NCI-H748 treated with DMSO at 0.1 percent for 48 hours (cell line): ENCODE results near the gene KCNG1.
"Not testable (repeated sequence)": the region's sequence is repeated elsewhere in the genome, so short reads cannot be mapped to it uniquely, and the experiment has no call there.

Source experiments
- DNase-seq: peaks from one replicate; lab custom pipeline; 2025; lab: John Stamatoyannopoulos, UW

The KCNG1 gene

DNA sequence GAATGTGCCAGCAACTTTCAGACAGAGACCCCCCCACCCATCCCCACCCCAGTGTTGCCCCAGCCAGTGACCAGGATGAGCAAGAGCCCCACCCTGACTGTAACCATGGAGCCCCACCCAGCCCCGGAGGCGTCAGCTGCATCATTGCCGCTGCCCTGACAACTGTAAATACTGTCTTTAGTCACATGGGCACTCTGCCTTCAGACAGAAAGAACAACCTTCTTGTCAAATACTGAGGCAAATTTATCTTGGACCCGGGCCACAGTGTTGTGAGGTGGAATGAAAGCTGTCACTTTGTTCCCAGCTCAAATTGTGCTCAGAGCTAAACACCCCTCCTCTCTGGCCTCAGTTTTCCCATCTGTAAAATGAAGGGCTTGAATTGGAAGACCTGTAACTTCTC lies 40.5 kb downstream of the KCNG1 start:
- peak; percentile 11 for DNase-seq

DNA sequence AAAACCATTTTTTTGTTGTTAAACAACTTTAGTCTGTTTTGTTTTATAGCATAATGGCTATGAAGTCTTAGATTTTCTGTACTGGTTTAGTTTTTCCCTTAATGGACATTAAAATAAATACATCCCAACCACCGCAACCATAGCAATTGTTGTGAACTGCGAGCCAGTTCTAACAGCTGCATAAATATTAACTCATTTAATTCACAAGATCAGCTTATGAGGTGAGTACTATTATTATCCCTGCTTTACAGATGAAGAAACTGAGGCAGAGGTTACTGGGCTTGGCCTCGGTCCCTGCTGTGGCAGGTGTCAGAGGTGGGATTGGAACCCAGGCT lies 41.2 kb downstream of the KCNG1 start:
- DNase-seq: no peak

DNA sequence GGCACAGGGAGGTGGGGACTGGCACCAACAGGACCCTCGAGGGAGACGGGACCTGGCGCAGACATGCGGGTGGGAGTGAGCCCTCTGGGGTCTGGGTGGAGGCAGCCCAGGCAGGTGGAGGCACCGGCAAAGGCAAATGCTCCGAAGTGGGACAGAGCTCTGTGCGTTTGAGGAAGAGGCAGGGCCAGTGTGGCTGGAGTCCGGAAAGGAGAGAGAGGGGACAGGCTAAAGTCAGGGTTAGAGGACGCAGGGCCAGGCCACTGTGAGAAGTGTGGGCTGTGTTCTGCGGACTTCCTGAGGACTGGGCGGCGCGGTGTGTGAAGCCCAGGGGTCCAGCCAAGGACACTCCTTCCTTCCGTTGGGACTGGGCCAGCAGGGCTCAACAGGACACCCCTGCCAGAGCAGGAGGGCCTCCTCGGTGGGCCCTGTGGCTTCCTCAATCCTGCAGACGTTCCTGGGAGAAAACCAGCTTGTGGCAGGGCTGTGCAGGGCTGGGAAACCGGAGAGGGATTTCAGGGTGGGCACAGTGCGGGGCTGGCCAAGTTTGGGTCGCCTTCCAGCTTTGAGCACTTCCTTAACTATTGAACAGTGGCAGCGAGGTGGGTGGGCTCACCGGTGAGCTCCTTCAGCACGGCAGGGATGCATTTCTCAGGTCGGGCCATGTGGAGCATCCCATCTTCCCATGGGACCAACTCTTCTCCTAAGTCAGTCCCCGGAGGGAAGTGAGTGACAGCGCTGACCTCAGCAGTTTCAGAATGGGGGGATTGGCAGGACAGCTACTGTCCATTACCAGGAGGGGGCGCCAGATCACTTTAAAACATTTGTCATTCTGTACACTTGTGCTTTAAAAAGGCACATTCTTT lies 41.8 kb downstream of the KCNG1 start:
- DNase-seq: peak; percentile 11

DNA sequence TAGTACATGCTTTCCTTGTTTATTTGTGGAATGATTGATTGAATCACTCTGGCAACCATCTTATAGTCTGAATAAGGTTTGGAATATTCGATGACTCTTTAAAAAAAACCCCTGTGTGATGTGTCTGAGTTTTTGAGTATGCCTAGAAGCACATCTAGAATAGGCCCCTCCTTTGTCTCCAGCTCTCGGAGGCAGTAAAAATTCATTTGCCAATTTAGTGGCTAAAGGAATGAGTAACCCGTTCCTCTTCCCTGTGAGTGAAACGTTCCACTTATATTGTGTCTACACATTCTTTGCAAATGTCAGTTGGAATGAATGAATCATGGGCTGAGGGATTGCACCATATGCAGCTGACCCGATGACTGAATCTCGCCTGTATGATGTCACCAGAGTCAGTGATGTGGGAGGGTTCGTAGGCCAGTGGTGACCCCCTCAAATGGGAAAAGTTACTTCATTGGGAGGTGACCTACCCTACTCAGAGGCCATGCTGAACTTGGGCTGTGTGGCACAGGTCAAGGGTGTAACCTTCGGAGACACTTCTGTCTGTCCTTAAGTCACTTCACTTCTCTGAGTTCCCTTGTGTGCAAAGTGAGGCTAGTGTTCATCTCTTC lies 42.7 kb downstream of the KCNG1 start:
- DNase-seq: no peak

DNA sequence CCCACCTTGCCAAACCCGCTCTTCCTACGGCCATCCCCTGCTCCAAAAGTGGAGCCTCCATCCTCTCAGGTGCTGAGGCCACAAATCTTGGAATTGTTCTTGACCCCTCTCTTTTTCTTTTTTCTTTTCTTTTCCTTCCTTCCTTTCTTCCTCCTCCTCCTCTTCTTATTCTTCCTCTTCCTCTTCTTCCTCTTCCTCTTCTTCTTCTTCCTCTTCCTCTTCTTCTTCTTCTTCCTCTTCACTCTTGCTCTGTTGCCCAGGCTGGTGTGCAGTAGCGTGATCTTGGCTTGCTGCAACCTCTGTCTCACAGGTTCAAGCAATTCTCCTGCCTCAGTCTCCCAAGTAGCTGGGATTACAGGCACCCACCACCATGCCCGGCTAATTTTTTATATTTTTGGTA lies 44.4 kb downstream of the KCNG1 start:
- not testable (repeated sequence) for DNase-seq

DNA sequence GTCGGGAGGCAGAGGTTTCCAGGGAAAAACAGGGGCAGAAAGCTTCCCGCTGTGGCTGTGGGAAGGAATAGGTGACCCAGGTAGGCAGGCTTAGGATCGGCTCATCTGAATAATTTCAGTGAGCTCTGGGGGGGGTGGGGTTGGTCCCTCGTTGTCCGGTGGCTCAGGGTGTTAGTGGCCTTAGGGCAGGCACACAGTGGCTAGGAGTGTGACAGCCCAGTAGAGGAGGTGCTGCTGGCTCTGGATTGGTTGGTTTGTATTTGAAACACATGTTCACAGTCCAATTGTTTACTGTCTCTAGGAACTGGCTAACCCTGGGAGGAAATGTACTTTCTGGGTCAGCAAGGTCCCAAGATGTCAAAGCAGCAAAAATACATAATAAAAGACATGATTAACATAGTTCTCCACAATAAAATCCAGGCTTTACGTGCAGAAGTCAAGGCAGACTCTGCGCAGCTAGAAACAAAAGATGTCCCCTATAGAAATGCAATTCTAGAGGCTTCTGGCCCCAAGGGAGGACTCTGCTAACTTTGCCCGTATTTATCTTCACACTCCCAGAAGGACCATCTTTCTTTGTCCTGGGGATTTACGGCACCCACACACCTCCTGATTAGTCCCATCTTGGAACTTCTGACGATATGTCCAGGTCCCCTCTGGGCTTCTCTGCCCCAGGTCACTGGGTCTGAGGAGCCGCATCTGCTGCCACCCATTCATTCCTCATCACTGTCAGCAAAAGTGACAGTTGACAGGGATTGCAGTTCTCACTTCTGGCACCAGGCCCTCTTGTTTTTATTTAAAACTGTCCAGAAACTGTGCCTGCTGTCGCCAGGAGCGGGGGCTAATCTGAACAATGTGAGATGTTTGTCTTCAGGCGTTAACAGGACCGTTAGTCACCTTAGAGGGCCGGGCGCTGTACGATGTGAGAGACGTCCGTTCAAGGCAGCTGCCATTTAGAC lies 45.6 kb downstream of the KCNG1 start:
- DNase-seq: no peak

DNA sequence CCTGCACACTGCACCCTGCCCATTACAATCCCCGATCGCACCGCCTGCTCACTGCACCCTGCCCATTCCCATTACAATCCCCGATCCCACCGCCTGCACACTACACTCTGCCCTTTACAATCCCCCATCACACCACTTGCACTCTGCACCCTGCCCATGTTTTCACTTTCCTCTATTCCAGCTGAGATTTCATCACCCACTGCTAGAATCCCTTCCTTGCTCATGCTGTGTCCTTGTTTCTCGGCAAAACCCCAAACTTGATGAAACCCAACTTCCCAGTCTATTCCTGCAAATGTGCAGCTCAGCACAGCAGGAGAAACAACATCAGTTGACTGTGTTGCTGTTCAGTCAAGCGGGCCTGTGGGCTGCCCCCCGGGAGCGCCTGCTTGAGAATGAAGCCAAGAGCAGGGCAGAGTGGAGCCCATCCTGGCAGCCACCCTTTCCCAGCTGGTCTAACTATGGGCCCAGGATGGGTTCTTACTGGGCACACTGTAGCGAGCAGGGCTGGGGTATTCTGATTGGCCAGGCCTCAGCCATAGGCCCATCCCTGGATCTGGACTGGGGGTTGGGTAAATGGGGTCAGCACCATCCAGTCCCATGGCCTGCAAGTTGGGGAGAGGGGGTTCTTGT lies 47.1 kb downstream of the KCNG1 start:
- no peak for DNase-seq

DNA sequence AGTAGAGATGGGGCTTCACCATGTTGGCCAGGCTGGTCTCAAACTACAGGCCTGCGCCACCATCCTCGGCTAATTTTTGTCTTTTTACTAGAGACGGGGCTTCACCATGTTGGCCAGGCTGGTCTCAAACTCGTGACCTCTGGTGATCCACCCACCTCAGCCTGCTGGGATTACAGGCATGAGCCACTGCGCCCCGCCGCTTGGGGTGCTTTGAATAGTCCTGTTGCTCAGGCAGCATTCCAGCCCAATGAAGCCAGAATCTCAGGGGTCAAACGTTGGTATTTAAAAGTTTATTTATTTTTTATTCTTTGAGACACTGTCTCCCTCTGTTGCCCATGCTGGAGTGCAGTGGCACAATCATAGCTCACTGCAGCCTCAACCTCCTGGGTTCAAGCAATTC lies 53.0 kb downstream of the KCNG1 start:
- DNase-seq: no peak

DNA sequence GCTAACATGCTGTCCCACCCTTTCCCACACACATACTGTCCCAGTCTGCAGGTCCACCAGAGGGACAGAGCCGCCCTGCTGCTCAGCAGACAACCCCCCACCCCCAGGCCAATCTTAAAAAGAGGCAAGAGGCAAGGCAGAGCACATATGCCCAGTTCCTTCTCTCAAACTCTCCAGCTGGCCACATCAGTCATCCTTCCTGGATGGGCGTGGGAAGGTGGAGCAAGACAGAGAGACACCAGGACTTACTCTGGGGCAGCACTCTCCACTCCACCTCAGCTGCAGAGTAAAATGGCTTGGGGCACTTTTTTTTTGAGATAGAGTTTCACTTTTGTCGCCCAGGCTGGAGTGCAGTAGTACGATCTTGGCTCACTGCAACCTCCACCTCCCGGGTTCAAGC lies 53.5 kb downstream of the KCNG1 start:
- DNase-seq: no peak

DNA sequence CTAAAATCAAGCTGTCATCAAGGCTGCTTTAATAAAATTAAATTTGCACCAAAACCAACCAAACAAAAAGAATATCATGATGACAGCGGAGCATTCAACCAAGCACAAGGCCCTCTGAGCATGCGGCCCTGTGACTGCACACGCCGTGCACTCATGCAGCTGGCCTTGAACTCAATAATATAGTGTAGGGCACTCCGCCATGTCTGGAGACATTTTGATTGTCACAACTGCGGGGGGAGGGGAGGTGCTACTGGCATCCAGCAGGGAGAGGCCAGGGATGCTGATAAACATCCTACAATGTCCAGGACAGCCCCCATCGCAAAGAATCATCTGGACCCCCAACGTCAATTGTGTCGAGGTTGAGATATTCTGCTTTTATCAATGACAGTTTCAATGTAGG lies 54.6 kb downstream of the KCNG1 start:
- no peak for DNase-seq

DNA sequence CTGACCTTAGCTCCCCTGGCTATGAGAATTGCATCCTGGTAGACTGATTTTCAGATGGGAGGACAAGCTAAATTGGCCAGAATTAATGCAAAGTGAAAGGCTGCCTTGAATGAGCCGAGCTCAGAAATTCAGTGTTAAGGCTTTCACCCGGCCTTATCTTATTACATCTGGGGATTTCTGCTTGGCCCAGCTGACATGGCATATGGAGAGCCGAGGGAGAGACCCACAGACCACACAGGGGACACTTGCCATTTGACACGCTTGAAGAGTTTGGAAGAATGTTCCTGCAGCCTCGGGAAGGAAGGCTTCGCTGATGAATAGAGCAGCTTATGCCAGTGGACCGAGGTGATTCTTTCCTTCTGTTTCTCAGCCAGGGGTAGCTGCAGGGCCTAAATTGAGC lies 55.3 kb downstream of the KCNG1 start:
- no peak for DNase-seq

DNA sequence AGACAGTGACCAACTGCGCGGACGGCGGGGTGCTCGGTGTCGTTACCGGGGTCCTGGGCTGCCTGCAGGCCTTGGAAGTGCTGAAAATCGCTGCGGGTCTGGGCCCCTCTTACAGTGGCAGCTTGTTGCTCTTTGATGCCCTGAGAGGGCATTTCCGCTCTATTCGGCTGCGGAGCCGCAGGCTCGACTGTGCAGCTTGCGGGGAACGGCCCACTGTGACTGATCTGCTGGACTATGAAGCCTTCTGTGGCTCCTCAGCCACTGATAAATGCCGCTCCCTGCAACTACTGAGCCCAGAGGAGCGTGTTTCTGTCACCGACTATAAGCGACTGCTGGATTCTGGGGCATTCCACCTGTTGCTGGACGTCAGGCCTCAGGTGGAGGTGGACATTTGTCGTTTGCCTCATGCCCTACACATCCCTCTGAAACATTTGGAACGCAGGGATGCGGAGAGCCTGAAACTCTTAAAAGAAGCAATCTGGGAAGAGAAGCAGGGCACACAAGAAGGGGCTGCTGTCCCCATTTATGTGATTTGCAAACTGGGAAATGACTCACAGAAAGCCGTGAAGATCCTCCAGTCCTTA lies 63.3 kb downstream of the KCNG1 start:
- no peak for DNase-seq

DNA sequence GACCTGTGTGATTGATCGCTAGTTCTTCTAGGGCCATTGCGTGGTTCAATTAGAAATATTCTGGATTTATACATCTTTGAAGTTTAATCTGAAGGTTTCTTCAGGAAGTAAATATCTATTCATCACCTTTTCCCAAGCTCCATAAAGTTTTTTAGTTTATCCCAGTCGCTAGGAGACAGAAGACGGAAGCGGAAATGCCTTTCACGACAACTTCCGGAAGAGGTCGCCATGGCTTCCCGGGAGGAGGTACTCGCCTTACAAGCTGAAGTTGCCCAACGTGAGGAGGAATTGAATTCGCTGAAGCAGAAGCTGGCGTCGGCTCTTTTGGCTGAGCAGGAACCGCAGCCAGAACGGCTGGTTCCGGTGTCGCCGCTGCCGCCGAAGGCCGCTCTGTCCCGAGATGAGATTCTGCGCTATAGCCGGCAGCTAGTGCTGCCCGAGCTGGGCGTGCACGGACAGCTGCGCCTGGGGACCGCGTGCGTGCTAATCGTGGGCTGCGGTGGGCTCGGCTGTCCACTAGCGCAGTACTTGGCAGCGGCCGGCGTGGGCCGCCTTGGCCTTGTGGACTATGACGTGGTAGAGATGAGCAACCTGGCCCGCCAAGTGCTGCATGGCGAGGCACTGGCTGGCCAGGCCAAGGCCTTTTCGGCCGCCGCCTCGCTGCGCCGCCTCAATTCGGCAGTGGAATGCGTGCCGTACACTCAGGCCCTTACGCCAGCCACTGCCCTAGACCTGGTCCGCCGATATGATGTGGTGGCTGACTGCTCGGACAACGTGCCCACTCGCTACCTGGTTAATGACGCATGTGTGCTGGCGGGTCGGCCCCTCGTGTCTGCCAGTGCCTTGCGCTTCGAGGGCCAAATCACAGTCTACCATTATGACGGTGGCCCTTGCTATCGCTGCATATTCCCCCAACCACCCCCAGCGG lies 64.0 kb downstream of the KCNG1 start, which contains the start of gene MOCS3:
Gene MOCS3 (plus strand): TSS at position 204 of the 928 bp plus-strand sequence. CDS start 25 bp downstream, at position 229.
- peak; percentile 72 for DNase-seq

DNA sequence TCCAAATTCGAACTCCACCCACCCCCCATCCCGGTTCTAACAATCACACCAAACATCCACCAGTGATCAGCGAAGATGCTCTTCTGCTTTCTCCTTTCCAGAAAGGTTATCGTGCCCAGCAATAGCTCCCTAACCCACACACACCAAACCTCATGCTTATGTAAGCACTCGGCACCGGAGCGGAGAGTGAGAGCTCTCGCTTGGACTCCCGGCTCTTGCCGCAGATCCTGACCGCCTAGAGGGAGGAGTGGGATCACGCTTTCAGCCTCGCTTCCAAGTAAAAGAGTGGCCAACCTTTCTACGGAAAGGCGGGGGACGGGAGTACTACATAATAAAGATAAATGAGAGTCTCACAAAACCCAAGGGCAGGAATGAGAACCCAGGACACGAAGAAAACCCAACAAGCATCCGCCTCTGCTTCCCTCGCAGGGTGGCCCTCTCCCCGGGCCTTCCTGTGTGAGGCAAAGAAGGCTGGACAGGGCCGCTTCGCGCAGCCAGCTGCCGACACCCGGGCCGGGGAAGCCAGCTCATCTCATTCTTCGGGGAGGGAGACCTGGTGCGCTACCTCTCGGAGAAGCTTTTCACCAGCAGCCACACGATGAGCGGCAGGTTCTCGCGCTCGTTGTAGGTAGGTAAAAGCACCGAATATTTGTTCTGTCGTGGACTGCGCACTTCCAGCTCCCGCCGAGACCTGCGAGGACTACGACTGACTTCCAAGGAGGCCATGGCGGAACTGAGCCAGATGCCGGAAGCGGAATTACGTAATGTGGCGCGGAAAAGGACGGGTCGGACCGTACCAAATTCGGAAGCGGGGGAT lies 64.9 kb downstream of the KCNG1 start, which contains the start of gene DPM1:
Gene DPM1 (minus strand): TSS at position 735 of the 817 bp plus-strand sequence. CDS start 9 bp downstream, at position 726.
- DNase-seq: no peak

DNA sequence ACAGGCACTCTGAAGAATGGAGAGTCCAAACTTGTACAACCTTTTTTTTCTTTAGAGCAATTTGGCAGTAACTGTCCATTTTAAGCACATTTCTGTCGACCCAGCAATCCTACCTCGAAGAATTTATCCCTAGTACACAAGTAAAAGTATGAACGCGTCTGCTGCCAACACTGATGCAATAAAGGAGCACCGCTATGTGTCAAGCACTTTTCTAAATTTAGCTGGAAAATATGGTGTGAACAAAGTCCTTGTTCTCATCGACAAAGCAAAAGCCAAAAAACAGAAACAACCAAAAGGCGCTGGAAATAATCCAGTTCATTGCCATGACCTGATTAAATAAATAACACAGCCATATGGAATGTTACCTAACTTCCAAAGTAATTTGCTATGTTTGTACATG lies 65.6 kb downstream of the KCNG1 start:
- no peak for DNase-seq

DNA sequence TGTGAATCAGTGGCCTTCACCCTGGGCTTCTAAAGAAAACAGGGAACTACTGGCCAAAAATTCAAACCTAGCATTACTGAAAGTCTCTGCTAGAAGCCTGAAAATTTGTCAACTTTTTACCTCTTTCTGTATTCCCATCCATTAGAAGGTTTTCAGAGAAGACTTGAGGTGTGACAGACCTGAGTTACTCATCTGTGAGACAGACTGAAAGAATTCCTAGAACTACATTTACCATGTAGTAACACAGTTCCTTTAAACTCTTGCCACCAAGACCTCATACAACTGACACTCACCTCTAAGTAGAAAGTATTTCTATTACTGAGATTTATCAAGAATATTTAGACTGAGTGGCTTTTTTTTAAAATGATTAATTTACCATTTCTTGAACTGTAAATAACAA lies 69.1 kb downstream of the KCNG1 start:
- DNase-seq: no peak
